PC-9 (cell line): ENCODE data around the gene PRR7.

ENCODE experiments used
- EZH2 ChIP-seq: fragments of 200-600 bp; sonication (generic); IDR thresholded peaks from 2 replicates; pipeline ENCODE4 v1.8.0; 2017; ENCODE audit warnings: antibody characterized with exemption, low read depth
- TF ChIP-seq, protein P1 (sequence below): fragments of 200-600 bp; sonication (generic); conservative IDR thresholded peaks from 2 replicates; pipeline ENCODE4 v1.6.1; 2017; ENCODE audit warnings: mixed run types, antibody characterized with exemption, mild to moderate bottlenecking, moderate library complexity

DNA sequence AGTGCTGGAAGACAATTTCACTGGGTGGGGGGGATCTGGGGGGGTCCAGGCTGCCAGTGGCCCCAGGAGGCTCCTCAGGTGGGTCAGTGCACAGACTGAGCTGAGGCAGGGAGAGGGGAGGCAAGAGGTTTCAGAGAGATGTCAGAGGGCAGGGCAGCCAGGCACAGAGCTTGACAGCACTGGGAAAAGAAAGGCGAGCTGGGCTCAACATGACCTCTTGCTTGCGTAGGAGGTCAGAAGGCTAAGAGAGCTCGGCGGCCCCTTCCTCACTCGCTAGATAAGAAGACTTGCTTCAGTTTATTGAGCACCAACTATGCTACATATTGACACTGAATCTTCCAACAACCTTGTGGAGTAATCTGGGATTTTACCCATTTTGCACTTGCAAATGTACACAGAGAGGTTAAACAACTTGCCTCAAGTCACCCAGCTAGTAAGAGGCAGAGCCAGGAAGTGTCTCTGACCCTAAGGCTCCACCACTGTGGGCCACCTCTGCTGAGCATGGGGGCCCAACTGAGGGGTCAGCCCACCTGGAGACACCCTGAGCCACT, 47.3 kb downstream of the PRR7 start:
- TF ChIP-seq, protein P1, sequence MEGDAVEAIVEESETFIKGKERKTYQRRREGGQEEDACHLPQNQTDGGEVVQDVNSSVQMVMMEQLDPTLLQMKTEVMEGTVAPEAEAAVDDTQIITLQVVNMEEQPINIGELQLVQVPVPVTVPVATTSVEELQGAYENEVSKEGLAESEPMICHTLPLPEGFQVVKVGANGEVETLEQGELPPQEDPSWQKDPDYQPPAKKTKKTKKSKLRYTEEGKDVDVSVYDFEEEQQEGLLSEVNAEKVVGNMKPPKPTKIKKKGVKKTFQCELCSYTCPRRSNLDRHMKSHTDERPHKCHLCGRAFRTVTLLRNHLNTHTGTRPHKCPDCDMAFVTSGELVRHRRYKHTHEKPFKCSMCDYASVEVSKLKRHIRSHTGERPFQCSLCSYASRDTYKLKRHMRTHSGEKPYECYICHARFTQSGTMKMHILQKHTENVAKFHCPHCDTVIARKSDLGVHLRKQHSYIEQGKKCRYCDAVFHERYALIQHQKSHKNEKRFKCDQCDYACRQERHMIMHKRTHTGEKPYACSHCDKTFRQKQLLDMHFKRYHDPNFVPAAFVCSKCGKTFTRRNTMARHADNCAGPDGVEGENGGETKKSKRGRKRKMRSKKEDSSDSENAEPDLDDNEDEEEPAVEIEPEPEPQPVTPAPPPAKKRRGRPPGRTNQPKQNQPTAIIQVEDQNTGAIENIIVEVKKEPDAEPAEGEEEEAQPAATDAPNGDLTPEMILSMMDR = no peak
- no peak for TF ChIP-seq EZH2
